GM12892 (cell line): ENCODE results near the gene WDR91.

Source experiments
- DNase-seq: peaks from one replicate; pipeline ENCODE4 v3.0.0; 2011; ENCODE audit not compliant: insufficient read length
- FAIRE-seq: peaks from 2 replicates; lab custom pipeline; 2011; peaks lifted over from hg19 to GRCh38; lab: Jason Lieb, UNC
- POLR2A ChIP-seq: IDR thresholded peaks from 2 replicates; pipeline ENCODE4 v1.6.1; 2011; ENCODE audit warnings: low read depth, low read length, control low read depth
- POLR2AphosphoS5 ChIP-seq: IDR thresholded peaks from 2 replicates; pipeline ENCODE4 v1.6.1; 2011; ENCODE audit warnings: low read depth, low read length, control low read depth
- TAF1 ChIP-seq: IDR thresholded peaks from 2 replicates; pipeline ENCODE4 v1.6.1; 2011; ENCODE audit warnings: low read depth, mild to moderate bottlenecking, control low read depth, low read length, borderline replicate concordance

The WDR91 gene

DNA sequence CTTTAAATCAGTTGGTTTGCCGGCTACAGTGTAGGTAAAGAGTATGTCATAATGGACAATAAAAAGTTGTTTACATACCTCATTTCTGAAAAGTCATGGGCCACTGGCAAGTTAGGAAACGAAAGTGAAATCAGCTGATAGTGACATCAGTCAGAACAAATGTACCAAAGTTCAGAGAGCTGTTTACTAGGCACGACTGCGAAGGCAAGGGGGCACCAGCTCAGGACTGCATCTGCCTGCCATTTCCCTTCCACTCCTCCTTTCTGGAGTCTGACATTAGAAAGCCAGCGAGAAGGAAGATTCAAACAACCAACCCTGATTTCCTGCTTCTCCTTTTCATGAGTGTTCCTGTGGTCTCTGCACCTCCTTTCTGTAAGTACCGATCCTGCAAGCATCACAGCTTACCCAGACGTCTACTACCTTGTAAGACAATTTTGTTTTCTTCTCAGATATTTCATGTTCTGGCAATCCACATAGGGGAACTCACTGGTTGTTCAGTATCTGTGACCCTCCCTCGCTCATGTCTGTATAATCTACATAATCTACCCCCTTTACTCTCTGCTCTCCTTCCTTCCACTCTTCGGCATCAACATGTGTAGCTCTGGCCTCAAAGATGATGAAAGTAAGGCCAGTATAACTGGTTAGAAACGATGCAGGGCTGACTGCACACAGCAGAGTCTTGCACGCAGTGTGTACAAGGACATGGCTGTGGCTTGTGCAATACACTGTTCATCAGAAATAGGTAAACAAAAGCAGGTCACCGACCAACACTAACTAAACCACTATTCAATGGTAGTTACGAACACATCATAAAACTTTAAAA lies 63.2 kb downstream of the WDR91 start, which contains the start of gene TMEM140:
TMEM140 (plus strand) TSS at position 174 of the 823 bp plus-strand sequence. CDS start 16,370 bp downstream, outside the sequence.
- DNase-seq (no peak), FAIRE-seq (peak; percentile 91)
- TF ChIP-seq POLR2AphosphoS5 (peak; percentile 22; the same call in 1 of the 2 replicates), POLR2A (peak; percentile 39), TAF1 (0 out of 2 replicates have a peak, but pooled peaks have one; percentile 14)

DNA sequence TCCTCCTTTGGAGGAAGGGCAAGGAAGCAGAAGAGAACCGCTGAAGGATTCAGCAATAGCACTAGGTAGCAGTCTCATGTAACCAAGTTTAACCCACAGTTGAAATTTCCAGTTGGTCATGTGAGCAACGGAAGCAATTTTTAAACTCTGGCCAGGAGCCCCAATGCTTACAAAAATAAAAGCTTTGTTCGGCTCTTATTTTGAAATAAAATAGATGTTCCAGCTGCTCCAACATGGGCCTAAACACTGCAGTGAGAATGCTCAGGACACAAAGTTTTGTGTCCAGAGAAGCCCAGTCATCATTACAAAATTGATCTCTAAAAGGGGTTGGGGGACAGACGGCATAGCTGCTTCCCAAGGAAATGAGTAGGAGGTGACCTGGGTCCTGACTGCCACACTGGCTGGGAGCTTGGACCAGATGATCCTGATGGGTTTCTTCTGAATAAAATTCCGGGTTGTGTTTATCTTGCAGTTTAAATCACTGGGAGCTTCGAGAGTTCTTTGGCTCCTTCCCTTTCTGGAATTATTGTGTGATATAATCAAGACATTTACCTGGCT lies 63.9 kb downstream of the WDR91 start:
- FAIRE-seq (peak; percentile 62), DNase-seq (no peak)
- TF ChIP-seq POLR2A (no peak; the same call in 1 of the 2 replicates), POLR2AphosphoS5 (no peak), TAF1 (no peak)

DNA sequence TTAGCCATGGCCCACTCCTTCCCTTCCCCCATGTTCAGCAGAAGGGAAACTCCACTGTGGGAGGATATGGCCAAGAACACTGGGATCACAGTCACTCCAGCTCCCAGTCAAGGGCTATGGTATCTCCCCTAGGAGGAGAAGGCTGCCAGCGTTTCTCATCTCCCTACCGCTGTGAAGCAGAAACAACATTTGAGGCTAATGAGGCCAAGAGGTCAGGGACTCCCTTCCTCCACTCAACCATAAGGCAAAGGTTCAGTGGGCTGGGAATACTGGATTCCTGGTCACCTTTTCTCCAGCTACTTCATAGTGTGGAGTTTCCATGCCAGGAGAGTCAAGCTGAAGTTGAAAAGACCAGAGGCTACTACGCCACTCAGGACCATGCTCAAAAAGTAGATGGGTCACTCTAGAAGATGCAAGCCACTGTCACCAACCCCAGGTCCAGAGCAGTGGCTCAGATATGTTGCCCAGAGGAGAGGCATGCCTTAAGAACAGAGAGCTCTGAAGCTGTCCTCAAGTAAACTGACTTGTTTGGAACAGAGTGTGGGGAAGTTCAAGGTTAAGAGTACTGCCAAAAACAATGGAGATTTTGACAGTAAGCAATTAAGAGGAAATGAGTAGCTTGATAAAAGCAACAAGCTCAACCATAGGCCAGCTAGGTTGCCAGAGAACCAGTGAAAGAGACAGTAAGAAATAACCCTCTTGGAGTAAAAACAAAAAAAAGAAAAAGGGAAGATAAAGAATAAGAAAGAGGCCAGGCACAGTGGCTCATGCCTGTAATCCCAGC lies 67.2 kb downstream of the WDR91 start:
- DNase-seq = no peak
- TF ChIP-seq POLR2AphosphoS5 (no peak), TAF1 (no peak), POLR2A (no peak)
- no peak for FAIRE-seq
